Osteocyte (in vitro differentiated cells): ENCODE measurements around the gene KRTAP5-7. TPM values are rescaled to one million over a fixed set of nuclear protein-coding genes. Genes with fewer than 3 reads are reported as not detected.

Experiments
- DNase-seq: peaks from one replicate; pipeline ENCODE4 v3.0.0; 2021; ENCODE audit warnings: mixed read lengths; ENCODE audit not compliant: unreplicated experiment; ENCODE audit errors: extremely low spot score
- H3K27ac Mint-ChIP-seq: one replicate; pipeline ENCODE4 v1.8.0; 2021; ENCODE audit warnings: mild to moderate bottlenecking, mixed read lengths; ENCODE audit not compliant: unreplicated experiment
- H3K27me3 Mint-ChIP-seq: one replicate; pipeline ENCODE4 v1.8.0; 2021; ENCODE audit warnings: mixed read lengths; ENCODE audit not compliant: unreplicated experiment
- H3K36me3 Mint-ChIP-seq: one replicate; pipeline ENCODE4 v1.8.0; 2021; ENCODE audit warnings: mixed read lengths; ENCODE audit not compliant: unreplicated experiment
- H3K4me1 Mint-ChIP-seq: one replicate; pipeline ENCODE4 v1.8.0; 2021; ENCODE audit warnings: mixed read lengths; ENCODE audit not compliant: unreplicated experiment
- H3K4me3 Mint-ChIP-seq: one replicate; pipeline ENCODE4 v1.8.0; 2021; ENCODE audit warnings: mild to moderate bottlenecking, moderate library complexity, mixed read lengths; ENCODE audit not compliant: unreplicated experiment
- H3K9me3 Mint-ChIP-seq: one replicate; pipeline ENCODE4 v1.8.0; 2021; ENCODE audit warnings: mixed read lengths; ENCODE audit not compliant: unreplicated experiment
- CTCF ChIP-seq: fragments of 200-600 bp; sonication (generic); IDR thresholded peaks from 2 replicates; pipeline ENCODE4 v1.5.0; 2021; ENCODE audit warnings: antibody characterized with exemption, mild to moderate bottlenecking, moderate library complexity
- total RNA-seq: library from RNA; stranded (reverse); gene quantifications from 2 replicates; pipeline ENCODE4 v1.2.1, GENCODE V29; 2021

The KRTAP5-7 gene
- total RNA-seq, 1 donor from 2014 or later: not detected

GRCh38 chr11:71545405-71545966 lies 18.4 kb downstream of the KRTAP5-7 start:
- Mint-ChIP-seq H3K4me1 (no peaks in the 10 kb centered on the region), H3K36me3 (no peaks in the 10 kb centered on the region), H3K4me3 (no peak overlapping the region), H3K27ac (no peak overlapping the region), H3K27me3 (peaks cover 4% of the 10 kb centered on the region), H3K9me3 (peaks cover 4% of the 10 kb centered on the region)
- no peak for DNase-seq
- no peak for TF ChIP-seq CTCF

DNA sequence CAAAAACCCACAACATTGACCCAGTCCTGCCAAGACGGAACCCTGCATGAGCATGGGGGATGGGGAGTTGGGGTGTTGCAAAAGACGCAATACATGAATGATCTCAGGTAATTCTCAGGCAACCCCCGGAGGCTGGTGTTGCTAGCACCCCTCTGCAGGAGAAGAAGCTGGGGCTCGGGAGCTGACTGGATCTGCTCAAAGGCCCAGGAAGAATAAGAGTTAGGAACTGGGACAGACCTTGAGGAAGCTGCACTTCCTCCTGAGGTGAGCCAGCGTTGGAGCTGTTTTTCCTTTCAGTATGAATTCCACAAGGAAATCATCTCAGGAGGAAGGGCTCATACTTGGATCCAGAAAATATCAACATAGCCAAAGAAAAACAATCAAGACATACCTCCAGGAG lies 21.1 kb downstream of the KRTAP5-7 start, which contains the start of gene KRTAP5-9:
KRTAP5-9 (plus strand) TSS at position 301 of the 400 bp plus-strand sequence. CDS start 238 bp downstream, outside the sequence.
- TF ChIP-seq CTCF: no peak
- Mint-ChIP-seq H3K4me3 (no peak within 1 kb of the TSS), H3K27me3 (peaks cover 4% of the 10 kb centered on the region), H3K9me3 (peaks cover 4% of the 10 kb centered on the region), H3K4me1 (no peaks in the 10 kb centered on the region), H3K27ac (no peak within 1 kb of the TSS), H3K36me3 (no peaks in the 10 kb centered on the region)
- DNase-seq: no peak

DNA sequence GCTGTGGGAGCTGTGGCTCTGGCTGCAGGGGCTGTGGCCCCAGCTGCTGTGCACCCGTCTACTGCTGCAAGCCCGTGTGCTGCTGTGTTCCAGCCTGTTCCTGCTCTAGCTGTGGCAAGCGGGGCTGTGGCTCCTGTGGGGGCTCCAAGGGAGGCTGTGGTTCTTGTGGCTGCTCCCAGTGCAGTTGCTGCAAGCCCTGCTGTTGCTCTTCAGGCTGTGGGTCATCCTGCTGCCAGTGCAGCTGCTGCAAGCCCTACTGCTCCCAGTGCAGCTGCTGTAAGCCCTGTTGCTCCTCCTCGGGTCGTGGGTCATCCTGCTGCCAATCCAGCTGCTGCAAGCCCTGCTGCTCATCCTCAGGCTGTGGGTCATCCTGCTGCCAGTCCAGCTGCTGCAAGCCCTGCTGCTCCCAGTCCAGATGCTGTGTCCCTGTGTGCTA lies 21.7 kb downstream of the KRTAP5-7 start:
- Mint-ChIP-seq H3K9me3 (peaks cover 4% of the 10 kb centered on the region), H3K27ac (no peak overlapping the region), H3K4me3 (no peak overlapping the region), H3K4me1 (no peaks in the 10 kb centered on the region), H3K36me3 (no peaks in the 10 kb centered on the region), H3K27me3 (peaks cover 4% of the 10 kb centered on the region)
- no peak for TF ChIP-seq CTCF
- no peak for DNase-seq

DNA sequence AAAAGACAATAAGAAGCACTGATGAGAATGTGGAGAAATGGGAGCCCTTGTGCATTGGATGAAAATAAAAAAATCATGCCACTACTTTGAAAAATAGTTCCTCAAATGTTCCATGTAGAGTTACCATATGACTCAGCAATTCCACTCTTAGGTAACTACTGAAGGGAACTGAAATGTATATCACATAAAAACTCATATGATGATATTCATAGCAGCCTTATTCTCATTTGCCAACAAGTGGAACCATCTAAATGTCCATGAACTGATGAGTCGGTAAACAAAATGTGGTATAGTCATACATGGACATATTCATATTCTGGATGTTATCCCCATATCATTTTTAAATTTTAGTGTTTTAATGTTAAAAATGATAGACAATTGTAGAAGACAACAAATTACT lies 24.6 kb downstream of the KRTAP5-7 start:
- no peak for DNase-seq
- TF ChIP-seq CTCF: no peak
- no peaks in the 10 kb centered on the region for H3K4me1 Mint-ChIP-seq
- H3K4me3 Mint-ChIP-seq: no peak overlapping the region
- H3K27ac Mint-ChIP-seq: no peak overlapping the region
- no peaks in the 10 kb centered on the region for H3K9me3 Mint-ChIP-seq
- no peaks in the 10 kb centered on the region for H3K36me3 Mint-ChIP-seq
- peaks cover 8% of the 10 kb centered on the region for H3K27me3 Mint-ChIP-seq

DNA sequence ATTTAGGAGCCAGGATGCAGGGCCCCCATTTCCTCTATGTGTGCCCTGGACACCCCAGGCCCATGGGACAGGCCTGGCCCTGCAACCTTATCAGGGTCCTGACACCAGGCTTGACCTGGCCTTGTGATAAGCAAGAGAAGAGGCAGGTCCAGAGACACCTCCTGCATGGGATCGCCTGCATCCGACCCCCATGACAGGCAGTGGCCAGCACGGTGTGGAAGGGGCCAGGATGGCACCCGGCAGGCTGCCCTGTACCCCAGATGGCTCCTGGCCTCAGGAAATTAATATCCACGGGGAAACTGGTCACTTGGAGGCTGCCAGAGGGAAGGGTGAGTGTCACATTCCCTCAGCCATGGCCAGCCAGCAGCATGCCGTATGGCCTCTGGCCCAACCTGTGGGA lies 27.9 kb downstream of the KRTAP5-7 start:
- peaks cover 12% of the 10 kb centered on the region for H3K27me3 Mint-ChIP-seq
- no peak overlapping the region for H3K27ac Mint-ChIP-seq
- no peaks in the 10 kb centered on the region for H3K9me3 Mint-ChIP-seq
- no peaks in the 10 kb centered on the region for H3K4me1 Mint-ChIP-seq
- no peaks in the 10 kb centered on the region for H3K36me3 Mint-ChIP-seq
- no peak overlapping the region for H3K4me3 Mint-ChIP-seq
- no peak for DNase-seq
- TF ChIP-seq CTCF: no peak
